GM23338 (cell line): Measurements from ENCODE around the gene FRMD3. TPM values are rescaled to one million over a fixed set of nuclear protein-coding genes. Genes with fewer than 3 reads are reported as not detected.

Experiments
- ATAC-seq: fragments of 200-7000 bp; cut with Tn5 transposase; 3 replicates; pipeline ENCODE4 v1.9.1; 2020
- DNase-seq: peaks from one replicate; pipeline ENCODE4 v3.0.0-alpha.2; 2015; ENCODE audit warnings: low spot score
- H2AFZ ChIP-seq: fragments of 200-600 bp; sonication (generic); 2 replicates; pipeline ENCODE4 v1.8.0; 2016; ENCODE audit warnings: antibody characterized with exemption, mild to moderate bottlenecking, moderate library complexity
- H3F3A ChIP-seq: fragments of 200-600 bp; sonication (generic); replicated peaks from 2 replicates; pipeline ENCODE4 v1.8.0; 2017; ENCODE audit warnings: antibody characterized with exemption, mixed run types, low read depth
- H3K27ac ChIP-seq: fragments of 200-600 bp; sonication (generic); 2 replicates; pipeline ENCODE4 v1.6.1; 2016; ENCODE audit warnings: low read depth
- H3K27me3 ChIP-seq: fragments of 200-600 bp; sonication (generic); 2 replicates; pipeline ENCODE4 v1.8.0; 2016; ENCODE audit warnings: mild to moderate bottlenecking, mixed run types, moderate library complexity; ENCODE audit not compliant: insufficient read depth
- H3K36me3 ChIP-seq: fragments of 200-600 bp; sonication (generic); 2 replicates; pipeline ENCODE4 v1.8.0; 2016; ENCODE audit warnings: mild to moderate bottlenecking; ENCODE audit not compliant: insufficient read depth
- H3K4me1 ChIP-seq: fragments of 200-600 bp; sonication (generic); 2 replicates; pipeline ENCODE4 v1.8.0; 2016; ENCODE audit warnings: mild to moderate bottlenecking, moderate library complexity; ENCODE audit not compliant: insufficient read depth
- H3K4me2 ChIP-seq: fragments of 200-600 bp; sonication (generic); 2 replicates; pipeline ENCODE4 v1.7.1; 2017; ENCODE audit warnings: mixed run types
- H3K4me3 ChIP-seq: fragments of 200-600 bp; sonication (generic); 2 replicates; pipeline ENCODE4 v1.6.1; 2016; ENCODE audit warnings: mixed run types
- H3K79me2 ChIP-seq: fragments of 200-600 bp; sonication (generic); replicated peaks from 2 replicates; pipeline ENCODE4 v1.8.0; 2017; ENCODE audit warnings: mild to moderate bottlenecking; ENCODE audit not compliant: insufficient read depth
- H3K9me2 ChIP-seq: fragments of 200-600 bp; sonication (generic); 2 replicates; pipeline ENCODE4 v1.8.0; 2017; ENCODE audit not compliant: insufficient read depth
- H4K20me1 ChIP-seq: fragments of 200-600 bp; sonication (generic); replicated peaks from 2 replicates; pipeline ENCODE4 v1.8.0; 2017; ENCODE audit warnings: mild to moderate bottlenecking; ENCODE audit not compliant: insufficient read depth
- H3K27ac Mint-ChIP-seq: 2 replicates; pipeline ENCODE4 v1.8.0; 2020; ENCODE audit warnings: inconsistent platforms, mild to moderate bottlenecking, moderate library complexity, mixed read lengths
- H3K27me3 Mint-ChIP-seq: 3 replicates; pipeline ENCODE4 v1.8.0; 2022; ENCODE audit warnings: low read depth, mild to moderate bottlenecking, moderate library complexity, mixed read lengths, inconsistent platforms; ENCODE audit not compliant: insufficient read depth, poor library complexity
- H3K36me3 Mint-ChIP-seq: 3 replicates; pipeline ENCODE4 v1.8.0; 2021; ENCODE audit warnings: low read depth, mild to moderate bottlenecking, inconsistent platforms, moderate library complexity, mixed read lengths
- H3K4me1 Mint-ChIP-seq: 3 replicates; pipeline ENCODE4 v1.8.0; 2020; ENCODE audit warnings: mild to moderate bottlenecking, inconsistent platforms, mixed read lengths
- H3K4me3 Mint-ChIP-seq: 3 replicates; pipeline ENCODE4 v1.8.0; 2021; ENCODE audit warnings: moderate library complexity, mild to moderate bottlenecking, inconsistent platforms, mixed read lengths
- H3K9me3 Mint-ChIP-seq: 3 replicates; pipeline ENCODE4 v1.8.0; 2020; ENCODE audit warnings: moderate library complexity, mild to moderate bottlenecking, inconsistent platforms, mixed read lengths
- CREB1 ChIP-seq: fragments of 250-450 bp; sonication (Bioruptor Pico); IDR thresholded peaks from 2 replicates; pipeline ENCODE4 v1.5.0; 2020; ENCODE audit warnings: low read depth, mild to moderate bottlenecking, moderate library complexity
- ETS1 ChIP-seq: IDR thresholded peaks from 2 replicates; pipeline ENCODE4 v1.6.1; 2016; ENCODE audit warnings: antibody characterized with exemption
- EZH2 ChIP-seq: fragments of 200-600 bp; sonication (generic); IDR thresholded peaks from one replicate; pipeline ENCODE4 v1.8.0; 2017; ENCODE audit warnings: antibody characterized with exemption, mild to moderate bottlenecking, low read depth; ENCODE audit not compliant: unreplicated experiment
- EZH2phosphoT487 ChIP-seq: fragments of 200-600 bp; sonication (generic); IDR thresholded peaks from one replicate; pipeline ENCODE4 v1.8.1; 2018; ENCODE audit warnings: antibody characterized with exemption; ENCODE audit not compliant: unreplicated experiment
- JUNB ChIP-seq: IDR thresholded peaks from one replicate; pipeline ENCODE4 v1.6.1; 2016; ENCODE audit warnings: antibody characterized with exemption; ENCODE audit not compliant: unreplicated experiment
- NANOG ChIP-seq: IDR thresholded peaks from 2 replicates; pipeline ENCODE4 v1.6.1; 2016; ENCODE audit warnings: antibody characterized with exemption, borderline replicate concordance
- POLR2AphosphoS5 ChIP-seq: IDR thresholded peaks from 2 replicates; pipeline ENCODE4 v1.6.1; 2016; ENCODE audit warnings: antibody characterized with exemption, low read depth
- REST ChIP-seq: IDR thresholded peaks from one replicate; pipeline ENCODE4 v1.6.1; 2018; ENCODE audit warnings: antibody characterized with exemption; ENCODE audit not compliant: unreplicated experiment
- STAT1 ChIP-seq: IDR thresholded peaks from one replicate; pipeline ENCODE4 v1.6.1; 2016; ENCODE audit warnings: antibody characterized with exemption; ENCODE audit not compliant: unreplicated experiment
- ZNF114 ChIP-seq: fragments of 250-450 bp; sonication (Bioruptor Pico); IDR thresholded peaks from 2 replicates; pipeline ENCODE4 v1.5.0; 2020; ENCODE audit warnings: mild to moderate bottlenecking, moderate library complexity
- ZNF331 ChIP-seq: fragments of 250-450 bp; sonication (Bioruptor Pico); IDR thresholded peaks from 2 replicates; pipeline ENCODE4 v1.5.0; 2020; ENCODE audit warnings: low read depth, mild to moderate bottlenecking, moderate library complexity
- ZNF462 ChIP-seq: fragments of 250-450 bp; sonication (Bioruptor Pico); IDR thresholded peaks from 2 replicates; pipeline ENCODE4 v1.5.0; 2020; ENCODE audit warnings: mild to moderate bottlenecking, moderate library complexity
- polyA plus RNA-seq: library from polyadenylated mRNA; unstranded; fragments of >200 nt; fragmentation: Nextera tagmentation; extraction: Ambion mirVana; gene quantifications from 2 replicates; pipeline ENCODE4 v1.2.1, GENCODE V29; 2016
- total RNA-seq: library from RNA; depleted of rRNA; stranded (reverse); fragments of >200 nt; shearing (Covaris generic); gene quantifications from 2 replicates; pipeline ENCODE4 v1.2.3, GENCODE V29; 2014
- TF ChIP-seq, protein P1 (sequence below), 2 experiments: fragments of 200-600 bp in 1 of 2; sonication (generic) in 1 of 2; conservative IDR thresholded peaks; 2 replicates each; pipeline versions ENCODE4 v1.5.1 to v1.6.1; 2016 to 2017; ENCODE audit warnings: antibody characterized with exemption in 2 of 2, low read depth in 2 of 2, mild to moderate bottlenecking in 2 of 2, moderate library complexity in 1 of 2

The FRMD3 gene
- total and polyA plus RNA-seq, 2 experiments from 2014 or later, result 0.47 to 1.2 TPM

DNA sequence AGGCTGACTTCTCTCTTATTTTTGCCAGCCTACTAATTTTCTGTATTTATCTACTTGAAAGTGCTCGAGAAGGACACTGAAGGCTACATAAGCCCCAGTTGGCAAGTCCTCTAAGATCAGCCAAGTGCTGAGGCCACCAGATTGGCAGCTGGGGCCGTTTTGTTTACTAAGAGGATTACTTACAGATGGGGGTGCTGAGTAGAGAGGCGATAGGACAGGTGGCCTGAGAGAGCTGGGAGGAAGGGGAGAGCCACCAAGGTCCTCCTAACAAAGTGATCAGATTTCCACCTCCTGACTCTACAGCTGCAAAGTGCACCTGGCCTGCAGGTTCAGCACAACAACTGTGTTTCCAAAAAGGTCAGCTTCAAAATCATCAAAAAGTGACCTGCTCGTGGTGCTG lies 32.9 kb downstream of the FRMD3 start:
- no peaks in the 10 kb centered on the region; the same call in 1 of the 2 replicates for H4K20me1 ChIP-seq
- H3K27me3 ChIP-seq, result no peaks in the 10 kb centered on the region
- no peak overlapping the region for H2AFZ ChIP-seq
- H3K4me1 Mint-ChIP-seq, result peaks cover 3% of the 10 kb centered on the region; the same call in 2 of the 3 replicates
- ATAC-seq (no peak), DNase-seq (no peak)
- no peak for TF ChIP-seq ZNF114 (CRISPR knock-in tag)
- no peak for TF ChIP-seq ETS1
- TF ChIP-seq REST, result no peak
- TF ChIP-seq STAT1, result no peak
- no peak for TF ChIP-seq EZH2
- no peak for TF ChIP-seq EZH2phosphoT487
- TF ChIP-seq ZNF462 (CRISPR knock-in tag), result no peak
- TF ChIP-seq, protein P1, sequence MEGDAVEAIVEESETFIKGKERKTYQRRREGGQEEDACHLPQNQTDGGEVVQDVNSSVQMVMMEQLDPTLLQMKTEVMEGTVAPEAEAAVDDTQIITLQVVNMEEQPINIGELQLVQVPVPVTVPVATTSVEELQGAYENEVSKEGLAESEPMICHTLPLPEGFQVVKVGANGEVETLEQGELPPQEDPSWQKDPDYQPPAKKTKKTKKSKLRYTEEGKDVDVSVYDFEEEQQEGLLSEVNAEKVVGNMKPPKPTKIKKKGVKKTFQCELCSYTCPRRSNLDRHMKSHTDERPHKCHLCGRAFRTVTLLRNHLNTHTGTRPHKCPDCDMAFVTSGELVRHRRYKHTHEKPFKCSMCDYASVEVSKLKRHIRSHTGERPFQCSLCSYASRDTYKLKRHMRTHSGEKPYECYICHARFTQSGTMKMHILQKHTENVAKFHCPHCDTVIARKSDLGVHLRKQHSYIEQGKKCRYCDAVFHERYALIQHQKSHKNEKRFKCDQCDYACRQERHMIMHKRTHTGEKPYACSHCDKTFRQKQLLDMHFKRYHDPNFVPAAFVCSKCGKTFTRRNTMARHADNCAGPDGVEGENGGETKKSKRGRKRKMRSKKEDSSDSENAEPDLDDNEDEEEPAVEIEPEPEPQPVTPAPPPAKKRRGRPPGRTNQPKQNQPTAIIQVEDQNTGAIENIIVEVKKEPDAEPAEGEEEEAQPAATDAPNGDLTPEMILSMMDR (conservative IDR thresholded peaks at IDR 0.05; ENCODE audit: low read depth in 2 of 2), result no peak
- no peak for TF ChIP-seq NANOG
- TF ChIP-seq JUNB, result no peak
- no peak for TF ChIP-seq ZNF331 (CRISPR knock-in tag)
- no peak for TF ChIP-seq POLR2AphosphoS5
- TF ChIP-seq CREB1 (CRISPR knock-in tag), result no peak
- H3F3A ChIP-seq, result no peaks in the 10 kb centered on the region
- H3K9me3 Mint-ChIP-seq, result no peaks in the 10 kb centered on the region
- no peak overlapping the region for H3K4me3 ChIP-seq
- H3K79me2 ChIP-seq, result no peaks in the 10 kb centered on the region
- H3K4me2 ChIP-seq, result no peak overlapping the region
- no peaks in the 10 kb centered on the region for H3K36me3 ChIP-seq
- no peaks in the 10 kb centered on the region for H3K4me1 ChIP-seq
- no peaks in the 10 kb centered on the region for H3K36me3 Mint-ChIP-seq
- no peak overlapping the region for H3K27ac ChIP-seq
- H3K9me2 ChIP-seq, result peaks cover 4% of the 10 kb centered on the region; the same call in 1 of the 2 replicates
- no peak overlapping the region for H3K4me3 Mint-ChIP-seq
- no peak overlapping the region for H3K27ac Mint-ChIP-seq
- no peaks in the 10 kb centered on the region for H3K27me3 Mint-ChIP-seq
